Keratinocyte (primary cell): ENCODE results near the gene SRP68.

ENCODE experiments used
- EZH2 ChIP-seq: IDR thresholded peaks from one replicate; pipeline ENCODE4 v1.6.1; 2012; ENCODE audit warnings: inconsistent platforms, mild to moderate bottlenecking, low read length, moderate library complexity
- TF ChIP-seq, protein P1 (sequence below), 3 experiments: IDR thresholded peaks in 1 of 3; conservative IDR thresholded peaks in 1 of 3; optimal IDR thresholded peaks in 1 of 3; 2 replicates in 2 of 3; 3 replicates in 1 of 3; pipeline versions ENCODE3 to v1.5.1; 2011; ENCODE audit warnings: low read length in 3 of 3, mild to moderate bottlenecking in 3 of 3, moderate library complexity in 2 of 3, control low read depth in 1 of 3, inconsistent platforms in 1 of 3; ENCODE audit not compliant: insufficient read depth in 2 of 3; ENCODE audit errors: extremely low read depth in 1 of 3

DNA sequence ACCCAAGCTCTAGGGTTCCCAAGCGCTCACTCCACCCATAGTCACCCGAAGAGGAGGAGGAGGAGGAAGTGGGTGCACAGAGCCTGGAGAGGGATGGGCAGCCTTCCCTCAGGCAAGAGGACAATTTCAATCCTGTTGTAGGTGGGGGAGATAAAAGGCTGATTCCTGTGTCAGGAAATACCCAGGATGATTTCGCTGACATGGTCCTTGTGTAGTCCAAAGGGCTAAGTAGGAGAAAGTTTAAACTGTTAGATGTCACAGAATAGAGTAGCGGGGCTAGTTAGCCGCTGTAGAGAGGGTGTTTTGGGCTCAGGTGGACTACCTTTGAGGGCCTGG, 32.5 kb upstream of the SRP68 start:
- no peak for TF ChIP-seq EZH2
- TF ChIP-seq, protein P1, sequence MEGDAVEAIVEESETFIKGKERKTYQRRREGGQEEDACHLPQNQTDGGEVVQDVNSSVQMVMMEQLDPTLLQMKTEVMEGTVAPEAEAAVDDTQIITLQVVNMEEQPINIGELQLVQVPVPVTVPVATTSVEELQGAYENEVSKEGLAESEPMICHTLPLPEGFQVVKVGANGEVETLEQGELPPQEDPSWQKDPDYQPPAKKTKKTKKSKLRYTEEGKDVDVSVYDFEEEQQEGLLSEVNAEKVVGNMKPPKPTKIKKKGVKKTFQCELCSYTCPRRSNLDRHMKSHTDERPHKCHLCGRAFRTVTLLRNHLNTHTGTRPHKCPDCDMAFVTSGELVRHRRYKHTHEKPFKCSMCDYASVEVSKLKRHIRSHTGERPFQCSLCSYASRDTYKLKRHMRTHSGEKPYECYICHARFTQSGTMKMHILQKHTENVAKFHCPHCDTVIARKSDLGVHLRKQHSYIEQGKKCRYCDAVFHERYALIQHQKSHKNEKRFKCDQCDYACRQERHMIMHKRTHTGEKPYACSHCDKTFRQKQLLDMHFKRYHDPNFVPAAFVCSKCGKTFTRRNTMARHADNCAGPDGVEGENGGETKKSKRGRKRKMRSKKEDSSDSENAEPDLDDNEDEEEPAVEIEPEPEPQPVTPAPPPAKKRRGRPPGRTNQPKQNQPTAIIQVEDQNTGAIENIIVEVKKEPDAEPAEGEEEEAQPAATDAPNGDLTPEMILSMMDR (optimal IDR thresholded peaks at IDR 0.05 in 1 of 3, IDR thresholded peaks at IDR 0.05 in 1 of 3, conservative IDR thresholded peaks at IDR 0.05 in 1 of 3; ENCODE audit: extremely low read depth in 1 of 3, insufficient read depth in 2 of 3, low read length in 3 of 3): no peak
